Heart left ventricle (tissue), 13 donors: ENCODE measurements around the gene SGPL1.

ENCODE experiments used
- POLR2A ChIP-seq, 2 donors: fragments of 450-650 bp; IDR thresholded peaks; one replicate each; pipeline ENCODE4 v1.6.1; 2017; ENCODE audit warnings: antibody characterized with exemption in 2 of 2, mild to moderate bottlenecking in 2 of 2, moderate library complexity in 2 of 2
- TF ChIP-seq, protein P1 (sequence below), 12 donors: fragments of 200-600 bp; sonication (generic) in 4 of 12; IDR thresholded peaks; one replicate each; pipeline versions ENCODE4 v1.5.0 to v1.8.0; 2018 to 2022; ENCODE audit warnings: antibody characterized with exemption in 12 of 12, mild to moderate bottlenecking in 5 of 12
- donor health status: ischemic (EF 13 %, LVEDD 7.1; RV severe dilation, severe dysfunction).
- donor health status: DM: no; HTN: yes; CAD: no.
- donor health status: DM: no; HTN: no; CAD: no.
- donor health status: ischemic (EF 25% LVEDD 6.9; RV normal size, moderate dysfunction).
- donor health status: ischemic (EF 25% LVEDD 5.7; RV mildly dilated, moderate dysfunction).
- donor health status: ischemic (EF 35%, LVEDD 5.7; RV mildly dilated, moderate dysfunction).
- donor health status: nonischemic (EF 11% LVEDD 7.7; RV severe dilation, severe dysfunction).
- donor health status: DM: yes; HTN: yes; CAD: no.
- donor health status: PGD.
- donor health status: ischemic (EF 29% LVEDD 5.4; RV normal size, mild dysfunction).
- donor health status: nonischemic (EF 23%, LVEDD 6.1; RV moderate dilation, normal function).

DNA sequence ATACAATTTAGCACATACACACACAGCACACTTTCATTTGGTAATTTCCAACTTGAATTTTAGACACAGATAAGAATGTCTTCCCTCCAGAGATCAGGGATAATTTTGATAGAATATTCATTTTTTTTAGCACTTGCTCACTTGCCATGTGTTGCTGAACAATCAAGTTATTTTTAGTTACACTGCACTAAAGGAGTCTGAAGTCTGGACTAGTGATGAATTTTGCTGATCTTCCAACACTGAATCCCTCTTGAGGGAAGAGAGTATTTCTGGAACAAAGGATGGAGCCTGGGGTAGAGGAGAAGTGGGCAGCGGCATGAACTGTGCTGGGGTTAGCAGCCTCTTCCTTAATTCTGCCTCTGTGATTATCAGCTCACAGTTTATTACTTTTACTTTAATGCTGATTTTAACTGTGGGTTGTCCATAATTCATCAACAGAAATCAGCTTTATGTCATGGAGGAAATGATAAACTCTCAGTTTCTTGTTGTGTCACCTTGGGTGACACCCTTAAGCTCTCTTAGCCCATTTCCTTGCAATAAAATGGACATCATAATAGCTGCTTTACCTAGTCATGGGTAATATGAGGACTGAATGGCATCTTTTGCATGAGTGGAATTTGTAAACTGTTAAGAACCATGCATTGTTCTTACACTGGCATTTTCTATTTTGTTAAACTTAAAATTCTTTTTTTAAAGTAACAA, 32.1 kb downstream of the SGPL1 start:
- TF ChIP-seq, protein P1, sequence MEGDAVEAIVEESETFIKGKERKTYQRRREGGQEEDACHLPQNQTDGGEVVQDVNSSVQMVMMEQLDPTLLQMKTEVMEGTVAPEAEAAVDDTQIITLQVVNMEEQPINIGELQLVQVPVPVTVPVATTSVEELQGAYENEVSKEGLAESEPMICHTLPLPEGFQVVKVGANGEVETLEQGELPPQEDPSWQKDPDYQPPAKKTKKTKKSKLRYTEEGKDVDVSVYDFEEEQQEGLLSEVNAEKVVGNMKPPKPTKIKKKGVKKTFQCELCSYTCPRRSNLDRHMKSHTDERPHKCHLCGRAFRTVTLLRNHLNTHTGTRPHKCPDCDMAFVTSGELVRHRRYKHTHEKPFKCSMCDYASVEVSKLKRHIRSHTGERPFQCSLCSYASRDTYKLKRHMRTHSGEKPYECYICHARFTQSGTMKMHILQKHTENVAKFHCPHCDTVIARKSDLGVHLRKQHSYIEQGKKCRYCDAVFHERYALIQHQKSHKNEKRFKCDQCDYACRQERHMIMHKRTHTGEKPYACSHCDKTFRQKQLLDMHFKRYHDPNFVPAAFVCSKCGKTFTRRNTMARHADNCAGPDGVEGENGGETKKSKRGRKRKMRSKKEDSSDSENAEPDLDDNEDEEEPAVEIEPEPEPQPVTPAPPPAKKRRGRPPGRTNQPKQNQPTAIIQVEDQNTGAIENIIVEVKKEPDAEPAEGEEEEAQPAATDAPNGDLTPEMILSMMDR (IDR thresholded peaks at IDR 0.05): no peak
- no peak for TF ChIP-seq POLR2A (IDR thresholded peaks at IDR 0.05)
